ENCODE measurements around the gene MKS1.

The MKS1 gene

DNA sequence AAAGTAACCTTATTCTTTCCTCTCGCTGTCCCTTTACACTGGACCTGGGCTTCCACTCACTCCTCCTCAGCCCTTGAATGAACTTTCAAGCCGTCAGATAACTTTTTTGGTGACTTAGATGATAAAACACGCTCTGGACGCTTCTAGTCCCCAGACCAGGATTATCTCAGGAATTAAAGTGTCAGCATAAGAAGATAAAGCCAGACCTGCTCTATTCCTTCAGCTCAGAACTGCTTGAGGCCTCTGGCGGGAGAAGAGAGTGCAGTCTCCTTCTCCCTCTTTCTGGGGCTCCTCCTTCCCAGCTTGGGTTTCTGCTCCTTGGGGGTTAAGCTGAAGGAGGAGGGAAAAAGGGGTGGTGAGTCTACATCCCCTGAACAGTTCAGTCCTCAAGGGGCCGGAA, 25.9 kb upstream of the MKS1 start:
- no peak for DNase-seq (ENCODE audit: low read depth, low spot score)

DNA sequence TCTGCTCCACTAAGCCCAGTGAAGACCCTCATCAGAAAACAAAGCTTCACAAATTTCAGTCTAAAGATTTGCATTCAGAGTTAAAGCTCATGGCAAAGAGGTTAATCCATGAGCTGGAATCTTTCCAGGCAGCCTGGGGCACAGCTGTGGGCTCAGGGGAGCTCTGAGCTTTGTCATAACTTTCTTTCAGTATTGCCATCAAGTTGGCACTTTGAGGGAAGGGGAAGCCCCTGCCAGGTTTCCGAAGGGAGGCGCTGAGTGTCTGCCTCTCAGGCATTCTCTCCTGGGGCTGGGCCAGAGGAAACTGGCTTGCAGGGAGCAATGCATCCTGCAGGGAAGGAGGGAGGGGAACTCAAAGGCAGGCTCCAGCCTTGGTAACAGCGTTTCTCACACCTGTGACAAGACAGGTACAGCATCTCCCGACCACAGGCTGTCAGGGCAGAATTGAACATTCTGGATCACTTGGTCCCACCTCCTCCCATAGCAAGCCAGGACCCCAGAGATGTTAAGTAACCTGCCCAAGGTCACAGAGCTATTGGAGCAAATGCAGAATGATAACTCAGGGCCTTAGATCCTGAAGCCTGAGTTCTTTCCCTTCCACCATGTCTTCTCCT, 23.2 kb upstream of the MKS1 start:
- no peak for DNase-seq (ENCODE audit: low read depth, low spot score)

DNA sequence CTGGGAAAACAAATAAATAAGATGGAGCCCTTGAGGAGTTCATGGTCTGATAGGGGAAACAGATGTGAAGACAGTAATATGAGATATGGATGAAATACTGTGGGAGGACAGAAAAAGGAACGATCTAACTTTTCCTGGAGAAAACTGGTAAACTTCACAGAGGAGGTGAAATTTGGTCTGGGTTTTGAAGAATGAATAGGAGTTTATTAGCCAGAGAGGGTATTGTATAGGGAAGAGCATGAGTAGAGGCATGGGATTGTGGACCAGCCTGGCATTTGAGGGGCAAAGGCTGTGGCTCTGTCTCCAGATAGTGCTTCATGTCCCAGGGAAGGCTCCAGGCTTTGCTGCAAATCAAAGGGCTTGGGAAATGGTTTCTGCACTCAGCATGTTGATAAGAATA, 20.9 kb upstream of the MKS1 start:
- DNase-seq (ENCODE audit: low read depth, low spot score): no peak

DNA sequence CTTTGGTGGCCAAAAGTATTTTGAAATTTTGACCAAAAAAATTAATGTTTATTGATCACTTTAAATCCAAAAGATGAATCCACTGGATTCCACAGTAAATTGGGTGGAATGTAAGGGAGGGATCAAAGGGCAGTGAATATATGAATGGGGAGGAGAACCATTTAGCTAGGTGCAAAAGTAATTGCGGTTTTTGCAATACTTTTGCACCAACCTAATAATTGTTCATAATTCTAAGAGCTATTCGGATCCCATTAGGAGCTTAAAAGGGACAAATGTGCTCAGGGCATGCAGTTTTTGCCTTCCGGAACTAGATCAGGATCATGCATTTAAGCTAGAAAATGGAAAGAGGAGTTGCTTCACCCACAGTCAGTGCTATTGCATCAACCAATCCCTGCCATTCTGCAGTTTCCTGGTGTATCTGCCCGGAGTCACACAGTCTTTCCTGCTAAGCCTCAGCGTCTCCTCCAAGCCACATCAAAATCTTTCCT, 19.1 kb upstream of the MKS1 start, which contains the start of gene LPO:
LPO (plus strand) TSS at position 438 of the 488 bp plus-strand sequence. CDS start 4,396 bp downstream, outside the sequence.
- no peak for DNase-seq (ENCODE audit: low read depth, low spot score)

DNA sequence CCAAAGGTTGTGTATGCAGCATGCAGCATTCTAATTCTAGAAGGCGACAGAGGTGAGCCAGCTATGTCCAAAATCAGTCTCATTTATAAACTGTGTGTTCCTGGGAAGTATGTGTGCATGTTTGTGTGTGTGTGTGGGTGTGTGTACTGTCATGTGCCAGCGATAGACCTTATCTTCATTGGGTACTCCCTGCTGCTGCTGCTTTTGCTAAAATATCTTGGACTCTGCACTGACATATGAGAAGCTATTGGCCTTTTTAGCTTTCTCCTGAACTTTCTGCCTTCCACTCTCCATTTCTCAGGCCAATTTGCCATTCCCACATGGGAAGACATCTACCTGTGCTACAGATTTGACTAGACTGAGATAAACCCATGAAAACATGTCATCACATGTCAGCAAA, 17.3 kb upstream of the MKS1 start:
- no peak for DNase-seq (ENCODE audit: low read depth, low spot score)

DNA sequence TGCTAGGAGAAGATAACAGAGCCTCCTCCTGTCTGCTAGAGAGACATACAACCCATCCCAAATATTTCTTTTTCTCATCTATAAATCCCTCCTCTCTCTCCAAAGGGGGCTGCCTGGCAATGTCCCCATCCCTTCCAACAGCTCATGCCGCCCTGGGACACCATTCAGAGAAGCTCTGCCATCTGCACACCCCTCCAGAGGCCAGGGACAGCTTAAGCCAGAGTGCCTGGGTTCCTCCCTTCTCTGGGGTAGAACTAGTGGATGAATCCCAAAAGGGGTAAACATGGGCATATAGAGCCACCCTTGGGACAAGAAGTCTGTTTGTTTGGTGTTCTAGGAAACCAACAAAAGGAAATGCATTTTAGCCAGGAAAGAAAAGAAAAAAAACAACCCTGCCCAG, 16.8 kb upstream of the MKS1 start:
- DNase-seq (ENCODE audit: low read depth, low spot score): no peak

DNA sequence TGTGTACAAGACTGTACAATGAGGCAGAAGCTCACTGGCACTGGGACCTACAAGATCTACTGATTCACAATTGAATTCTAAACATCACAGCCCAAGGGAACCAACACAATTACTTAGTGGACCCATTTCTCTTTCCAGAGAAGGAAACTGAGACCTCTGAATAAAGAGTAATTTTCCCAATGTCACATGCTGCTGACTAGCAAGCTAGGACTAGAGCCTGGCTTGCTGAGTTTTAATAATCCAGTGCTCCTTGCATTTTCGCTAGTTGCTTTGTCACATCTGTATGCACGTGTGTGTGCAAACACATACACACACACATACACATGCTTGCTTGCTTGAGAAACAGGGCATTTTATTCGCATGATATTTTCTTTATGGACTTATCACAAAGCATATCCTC, 15.5 kb upstream of the MKS1 start:
- DNase-seq (ENCODE audit: low read depth, low spot score): no peak

DNA sequence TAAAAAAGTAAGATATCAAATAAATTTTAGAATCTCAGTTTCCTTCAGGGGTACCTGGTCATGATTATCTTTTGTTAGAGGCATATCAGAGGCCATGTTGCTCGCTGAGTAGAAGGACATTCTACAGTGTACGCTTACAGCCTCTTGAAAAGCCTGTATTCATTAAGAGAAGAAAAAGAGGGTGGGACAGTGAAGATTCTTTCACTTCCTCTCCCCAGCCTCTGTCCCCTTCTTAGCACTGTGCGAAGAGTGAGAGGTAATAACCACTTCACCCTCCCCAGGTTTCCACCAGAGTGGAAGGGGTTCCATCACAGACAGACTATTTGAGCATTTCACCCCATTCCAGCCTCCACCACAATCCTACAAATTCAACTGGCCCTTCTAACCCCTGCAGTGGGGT, 14.5 kb upstream of the MKS1 start:
- DNase-seq (ENCODE audit: low read depth, low spot score): no peak

DNA sequence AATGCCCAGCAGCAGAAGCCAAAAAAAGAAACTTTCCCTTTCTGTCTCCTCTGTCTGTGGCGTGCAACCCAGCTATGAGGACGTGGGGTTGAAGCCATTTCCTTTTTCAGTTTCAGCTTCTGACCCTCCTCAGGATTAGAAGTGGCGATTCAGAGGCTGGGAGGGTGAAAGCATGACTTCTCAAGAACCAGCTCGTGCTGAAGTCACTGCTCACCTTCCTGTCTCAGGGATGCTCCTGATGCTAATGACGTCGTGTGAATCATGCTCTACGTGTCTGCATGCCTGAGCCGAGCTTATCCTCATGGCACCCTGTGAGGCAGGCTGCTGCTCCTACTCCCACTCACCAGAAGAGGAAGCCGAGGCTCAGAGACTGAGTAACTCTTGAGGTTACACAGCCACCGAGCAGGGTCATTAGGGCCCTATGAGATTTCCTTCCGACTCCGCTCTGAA, 13.7 kb upstream of the MKS1 start:
- peak; percentile 35 for DNase-seq (ENCODE audit: low read depth, low spot score)

DNA sequence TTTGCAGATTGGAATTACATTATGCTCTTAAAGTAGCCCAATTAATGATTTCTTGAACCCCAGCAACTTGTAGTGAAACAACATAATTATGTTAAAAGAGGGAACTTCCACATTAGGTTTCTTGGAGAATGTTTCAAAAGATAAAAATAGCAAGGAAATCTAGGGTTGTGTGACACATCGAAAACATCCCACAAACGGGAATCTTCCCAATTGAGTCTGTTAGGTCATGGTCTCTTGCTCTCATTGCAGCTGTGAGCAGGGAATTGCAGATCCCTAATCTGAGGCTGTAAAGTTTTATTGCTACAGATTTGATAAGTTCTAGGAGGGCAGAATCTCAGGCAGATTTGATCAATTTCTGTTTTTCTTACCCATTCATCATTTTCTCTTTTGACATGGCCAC, 12.6 kb upstream of the MKS1 start:
- no peak for DNase-seq (ENCODE audit: low read depth, low spot score)

DNA sequence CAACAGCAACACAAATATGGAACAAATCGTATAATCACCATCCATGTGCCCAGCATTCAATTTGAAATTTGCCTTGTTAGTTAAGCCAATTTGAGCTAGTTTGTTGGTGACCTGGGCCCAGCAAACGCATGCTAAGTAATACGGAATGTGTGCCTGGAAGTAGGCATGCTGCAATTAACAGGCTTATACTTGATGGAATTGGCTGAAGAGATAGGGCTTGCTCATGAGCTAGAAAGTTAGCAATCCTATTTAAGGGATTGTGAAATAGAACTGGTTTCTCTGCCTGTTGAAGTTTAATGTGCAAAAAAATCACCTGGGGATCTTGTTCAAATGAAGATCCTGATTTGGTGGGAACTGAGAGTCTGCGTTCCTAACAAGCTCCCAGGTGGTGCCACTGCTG, 10.8 kb upstream of the MKS1 start:
- DNase-seq (ENCODE audit: low read depth, low spot score): no peak

DNA sequence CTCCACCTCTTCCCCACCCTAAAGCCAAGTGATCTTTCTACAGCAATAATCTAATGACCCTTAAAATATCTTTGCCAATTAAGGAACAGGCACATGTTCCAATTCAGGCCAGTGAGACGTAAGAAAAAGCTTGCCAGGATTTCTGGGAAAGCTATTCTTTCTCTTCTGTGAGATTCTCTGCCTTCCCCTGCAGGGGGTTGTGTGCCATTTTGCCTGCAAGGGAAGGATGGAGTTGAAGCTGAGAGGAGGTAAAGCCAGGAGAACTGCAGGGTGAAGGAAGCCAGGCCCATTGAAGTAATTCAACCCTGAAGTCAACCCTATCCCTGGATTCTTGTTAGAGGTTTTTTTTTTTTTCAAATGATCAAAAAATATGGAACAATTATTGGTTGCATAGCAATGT, 10.3 kb upstream of the MKS1 start:
- no peak for DNase-seq (ENCODE audit: low read depth, low spot score)

DNA sequence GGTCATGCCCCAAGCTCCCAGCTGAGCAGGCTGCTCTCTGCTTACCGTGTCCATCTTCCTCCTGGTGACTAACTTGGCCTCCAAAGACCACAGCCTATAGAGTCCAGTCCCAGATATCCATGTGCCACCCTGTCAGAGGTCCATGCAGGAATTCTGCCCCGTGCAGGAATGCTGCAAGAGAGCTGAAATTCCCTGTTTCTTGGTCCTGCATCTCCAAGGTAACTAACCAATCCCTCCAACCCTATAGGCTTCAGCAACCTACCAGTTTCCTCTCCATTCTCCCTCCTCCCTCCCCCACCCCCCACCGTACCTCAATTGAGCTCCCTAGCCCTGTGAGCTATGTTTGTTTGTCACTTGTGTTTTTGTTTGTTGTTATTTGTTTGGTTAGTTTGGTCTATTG, 9.6 kb upstream of the MKS1 start:
- DNase-seq (ENCODE audit: low read depth, low spot score): no peak

DNA sequence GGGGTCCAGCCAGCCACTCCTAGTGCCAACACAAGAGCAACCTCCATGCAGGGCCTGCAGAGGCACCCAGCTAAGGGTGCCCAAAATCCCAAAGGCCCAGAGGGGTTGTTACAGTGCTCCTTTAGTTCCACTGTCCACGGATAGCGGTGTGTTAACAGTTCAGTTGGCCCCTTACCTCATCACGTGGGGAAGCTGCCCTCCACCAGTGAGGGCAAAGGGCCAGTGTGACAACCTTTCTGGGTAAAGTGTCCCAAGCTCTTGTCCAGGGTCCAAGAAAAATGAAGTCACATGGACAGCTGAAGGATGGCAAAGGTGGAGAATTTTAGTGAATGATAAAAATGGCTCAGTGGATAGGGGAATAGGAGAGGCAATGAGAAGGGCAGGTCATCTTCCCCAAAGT, 8.7 kb upstream of the MKS1 start:
- no peak for DNase-seq (ENCODE audit: low read depth, low spot score)

DNA sequence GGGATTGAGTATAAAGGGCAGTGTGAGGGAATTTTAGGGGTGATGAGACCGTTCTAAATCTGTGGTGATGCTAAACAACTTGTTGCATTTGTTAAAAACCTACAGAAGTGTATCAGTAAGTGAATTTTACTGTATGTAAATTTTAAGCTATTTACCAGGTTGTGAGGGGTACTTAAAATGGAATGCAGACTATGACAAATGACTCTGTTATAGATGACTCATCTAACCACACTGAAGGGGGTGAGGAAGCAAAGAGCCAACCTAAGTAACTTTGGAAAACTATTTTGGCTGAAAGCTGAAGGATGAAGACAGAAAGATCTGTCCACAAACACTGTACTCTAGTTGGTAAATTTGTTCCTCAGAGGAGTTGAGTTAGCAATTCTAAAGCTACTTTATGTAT, 5.3 kb upstream of the MKS1 start:
- no peak for DNase-seq (ENCODE audit: low read depth, low spot score)

DNA sequence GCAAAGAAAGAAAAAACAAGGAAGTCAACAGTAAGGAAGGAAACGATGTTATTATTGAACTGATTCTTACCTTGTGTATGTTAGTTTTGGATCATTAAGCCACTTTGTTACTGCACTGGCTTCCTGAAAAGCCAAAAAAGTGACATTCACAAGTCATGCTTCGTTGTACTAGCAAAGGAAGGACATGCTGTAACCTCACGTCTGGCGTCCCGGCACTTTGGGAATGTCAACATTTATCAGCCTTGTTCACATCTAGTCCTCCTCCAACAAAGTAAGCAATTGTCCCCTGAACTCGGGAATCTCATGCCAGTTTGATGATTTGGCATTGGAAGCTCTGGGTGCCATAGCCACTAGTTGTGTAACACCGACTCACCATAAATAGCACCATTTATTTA, 731 bp upstream of the MKS1 start:
- DNase-seq (ENCODE audit: low read depth, low spot score): no peak

DNA sequence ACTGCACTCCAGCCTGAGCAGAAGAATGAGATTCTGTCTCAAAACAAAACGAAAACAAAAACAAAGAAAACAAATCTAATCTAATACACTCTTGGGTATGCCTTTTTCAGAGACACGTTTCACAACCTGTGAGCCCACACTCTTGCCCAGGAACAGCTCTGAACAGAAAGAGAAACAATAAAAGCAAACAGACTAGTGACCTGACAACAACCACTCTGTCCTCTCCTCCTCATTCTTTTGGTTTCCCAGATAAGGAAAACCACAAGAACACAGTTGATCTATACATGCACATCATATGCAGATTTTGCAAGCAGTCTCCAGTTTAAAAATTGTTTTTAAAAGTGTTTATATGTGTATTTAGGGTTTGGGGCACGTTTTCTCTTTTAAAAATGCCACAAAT, 1.3 kb downstream of the MKS1 start:
- no peak for DNase-seq (ENCODE audit: low read depth, low spot score)

DNA sequence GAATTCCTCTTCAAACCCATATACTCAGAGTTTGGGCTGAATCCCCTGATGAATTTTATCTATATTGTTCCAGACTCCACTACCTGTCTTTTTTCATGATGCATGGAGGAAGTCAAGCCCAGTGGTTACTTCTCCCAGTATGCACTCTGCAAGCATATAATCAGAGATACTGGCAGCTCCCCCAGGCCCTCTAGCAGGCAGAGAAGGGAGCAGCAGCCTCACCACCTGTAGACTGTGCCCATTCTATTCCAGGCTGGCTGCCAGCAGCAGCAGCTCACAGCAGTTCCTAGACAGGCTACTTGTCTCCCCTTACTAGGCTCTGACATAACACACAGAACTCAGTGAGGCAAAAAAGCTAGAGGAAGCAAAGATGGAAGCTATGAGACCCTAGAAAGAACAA, 3.4 kb downstream of the MKS1 start:
- no peak for DNase-seq (ENCODE audit: low read depth, low spot score)

DNA sequence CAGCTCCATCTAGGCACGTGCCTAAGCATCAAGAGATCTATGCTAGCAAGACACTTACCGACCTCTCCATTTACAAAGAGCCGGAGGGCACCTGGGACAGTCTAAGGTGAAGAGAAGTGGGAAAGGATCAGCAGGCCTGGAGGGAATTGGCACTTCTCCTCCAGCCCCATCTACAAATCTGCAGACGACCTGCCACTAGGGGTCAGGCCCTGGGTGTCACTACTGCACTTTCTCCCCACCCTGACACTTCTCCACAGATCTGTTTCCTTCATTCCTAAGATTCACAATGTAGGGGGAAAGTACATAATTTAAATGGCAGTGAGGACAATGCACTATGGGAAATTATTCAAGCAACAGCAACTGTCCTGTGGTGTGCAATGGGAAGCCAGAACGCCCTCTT, 8.1 kb downstream of the MKS1 start:
- no peak for DNase-seq (ENCODE audit: low read depth, low spot score)

DNA sequence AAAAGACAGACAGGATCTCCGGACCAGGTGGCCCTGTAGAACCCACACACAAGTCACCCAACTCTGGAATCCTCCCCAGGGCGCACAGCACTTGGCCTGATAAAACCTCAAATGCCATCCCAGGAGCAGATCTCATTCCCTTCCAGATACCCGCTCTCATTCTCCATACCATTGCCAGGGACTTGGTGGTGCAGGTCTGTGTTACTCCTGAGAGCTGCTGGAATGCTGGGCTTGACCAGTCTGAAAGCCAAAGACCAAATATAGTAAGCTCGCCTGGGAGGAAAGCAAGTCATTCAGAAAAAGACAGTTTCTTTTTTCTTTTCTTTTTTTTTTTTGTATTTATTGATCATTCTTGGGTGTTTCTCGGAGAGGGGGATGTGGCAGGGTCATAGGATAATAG, 10.7 kb downstream of the MKS1 start:
- DNase-seq (ENCODE audit: low read depth, low spot score): no peak

DNA sequence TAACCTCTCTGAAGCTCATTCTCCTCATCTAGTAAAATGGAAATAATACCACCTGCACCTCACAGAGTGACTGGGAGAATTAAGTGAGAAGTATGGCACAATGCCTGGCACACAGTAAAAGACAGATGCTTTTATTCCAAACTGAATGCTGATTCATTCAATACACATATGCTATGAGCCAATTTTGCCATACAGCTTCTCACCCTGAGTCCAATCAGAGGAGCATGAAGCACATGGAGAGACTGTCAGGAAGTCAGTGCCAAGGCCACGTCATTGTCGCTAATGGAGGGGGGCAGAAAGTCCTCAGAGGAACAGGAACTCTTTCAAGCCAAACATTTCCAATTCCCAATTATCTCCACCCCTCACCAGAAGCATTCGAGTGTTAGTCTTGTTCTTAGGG, 11.6 kb downstream of the MKS1 start:
- no peak for DNase-seq (ENCODE audit: low read depth, low spot score)

DNA sequence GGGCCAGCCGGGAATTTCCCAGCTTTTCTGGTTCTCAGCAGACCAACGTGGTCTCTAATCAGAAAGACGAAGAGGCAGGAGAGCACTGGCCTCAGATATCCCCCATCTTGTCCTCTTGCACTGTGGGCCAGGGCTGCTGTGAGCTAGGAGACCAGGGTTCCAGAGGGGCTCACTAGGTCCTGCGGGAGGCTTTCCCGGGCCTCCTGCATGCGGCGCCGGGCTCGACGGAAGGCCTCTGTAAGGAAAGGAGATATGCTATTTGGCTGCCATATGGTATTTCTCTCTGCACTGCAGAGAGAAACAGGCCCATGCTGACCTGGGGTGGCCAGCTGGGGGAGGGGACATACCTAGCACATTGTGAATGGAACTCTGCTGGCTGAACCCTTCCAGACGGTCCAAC, 13.1 kb downstream of the MKS1 start:
- DNase-seq (ENCODE audit: low read depth, low spot score): no peak

DNA sequence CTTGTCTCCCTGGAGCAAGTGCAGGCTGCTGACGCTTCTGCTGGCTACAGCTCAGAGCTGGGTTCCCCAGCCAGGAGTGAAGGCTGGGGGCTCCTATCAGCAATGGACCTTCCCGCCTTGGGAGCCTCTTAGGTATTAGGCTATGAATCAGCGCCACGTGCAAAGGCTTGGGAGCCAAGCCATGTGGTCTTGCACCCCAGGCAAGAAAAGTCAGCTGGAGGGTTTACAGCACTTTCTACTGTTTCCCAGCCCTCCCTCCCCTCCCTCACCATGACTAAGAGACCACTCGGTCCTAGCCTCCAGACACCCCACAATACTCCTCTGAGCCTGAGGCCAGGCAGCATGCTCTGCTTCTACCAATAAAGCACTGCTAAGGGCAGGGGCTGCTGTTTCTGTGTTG, 14.3 kb downstream of the MKS1 start:
- no peak for DNase-seq (ENCODE audit: low read depth, low spot score)

DNA sequence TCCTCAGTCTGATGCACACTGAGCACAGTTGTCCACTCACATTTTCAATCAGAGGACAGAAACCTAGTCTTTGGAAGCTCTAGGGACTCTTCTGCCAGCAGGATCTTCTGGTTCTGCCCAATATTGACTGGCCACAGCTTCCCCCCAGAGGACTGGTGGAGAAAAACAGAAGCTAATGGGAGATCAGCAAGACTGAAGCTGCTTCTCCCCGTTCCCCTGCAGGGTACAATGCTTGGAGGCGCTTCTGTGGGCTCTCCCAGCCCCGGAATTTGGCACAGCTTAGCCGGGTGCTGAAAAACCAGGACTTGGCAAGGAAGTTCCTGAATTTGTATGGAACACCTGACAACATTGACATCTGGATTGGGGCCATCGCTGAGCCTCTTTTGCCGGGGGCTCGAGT, 16.2 kb downstream of the MKS1 start:
- no peak for DNase-seq (ENCODE audit: low read depth, low spot score)

Measured in ELF-1 (cell line).